ENCODE results near the gene RABGAP1L. TPM values are rescaled to one million over a fixed set of nuclear protein-coding genes. Genes with fewer than 3 reads are reported as not detected.

RABGAP1L gene
- total and polyA plus RNA-seq, 4 donors, result 4.8 to 53.5 (median 18.8) TPM

DNA sequence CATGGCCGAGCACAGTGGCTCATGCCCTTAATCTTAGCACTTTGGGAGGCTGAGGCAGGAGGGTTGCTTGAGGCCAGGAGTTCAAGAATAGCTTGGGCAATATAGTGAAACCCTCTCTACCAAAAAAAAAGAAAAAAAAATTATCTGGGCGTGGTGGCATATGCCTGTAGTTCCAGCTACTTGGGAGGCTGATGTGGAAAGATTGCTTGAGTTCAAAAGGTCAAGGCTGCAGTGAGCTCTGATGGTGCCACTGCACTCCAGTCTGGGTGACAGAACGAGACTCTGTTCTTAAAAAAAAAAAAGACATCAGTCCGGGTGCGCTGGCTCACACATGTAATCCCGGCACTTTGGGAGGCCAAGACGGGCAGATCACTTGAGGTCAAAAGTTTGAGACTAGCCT is 589.3 kb downstream of the RABGAP1L start:
- Histone ChIP-seq H3K9ac (ENCODE audit: low read depth in 1 of 2, low read length in 2 of 2) (no peak overlapping the region), H3K27me3 (ENCODE audit: control insufficient read depth in 4 of 4, insufficient read depth in 4 of 4, low read length in 3 of 4) (no peaks in the 10 kb centered on the region), H3K36me3 (ENCODE audit: control insufficient read depth in 4 of 4, insufficient read depth in 3 of 4, low read depth in 1 of 4, low read length in 3 of 4) (no peaks in the 10 kb centered on the region), H3K9me3 (ENCODE audit: control insufficient read depth in 4 of 4, low read length in 3 of 4) (no peaks in the 10 kb centered on the region), H3K4me1 (ENCODE audit: control insufficient read depth in 4 of 4, insufficient read depth in 4 of 4, low read length in 3 of 4) (peaks cover 0 to 3% (median 0%) of the 10 kb centered on the region in 4 donors), H3K27ac (ENCODE audit: low read depth in 1 of 2, low read length in 2 of 2) (no peak overlapping the region), H3K4me3 (ENCODE audit: low read depth in 1 of 3, low read length in 3 of 3) (no peak overlapping the region)
- TF ChIP-seq FOXA1 (IDR thresholded peaks at IDR 0.05) (no peak), TAF1 (conservative IDR thresholded peaks at IDR 0.05) (no peak)
- 92% methylated on average over 7 of the region's 7 CpGs for WGBS
- DNase-seq (ENCODE audit: low spot score), result no peak

DNA sequence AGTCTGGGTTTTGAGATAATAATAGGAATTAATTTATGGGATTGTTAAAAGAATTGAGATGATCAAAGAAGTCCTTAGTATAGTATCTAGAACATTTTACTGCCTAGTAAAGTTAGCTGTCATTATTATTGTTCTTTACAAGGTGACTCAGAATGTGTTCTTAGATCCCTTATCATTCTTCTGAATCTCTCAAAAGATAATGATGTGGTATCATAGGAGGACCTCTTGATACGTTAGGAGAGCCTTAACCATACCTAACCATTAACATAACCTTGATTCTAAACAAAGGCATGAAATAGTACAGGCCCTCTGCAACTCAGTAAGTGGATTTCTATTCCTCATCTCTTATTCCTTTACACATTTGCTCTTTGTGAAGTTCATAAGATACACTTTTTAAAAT is 593.8 kb downstream of the RABGAP1L start:
- no peak overlapping the region for H3K27ac ChIP-seq (ENCODE audit: low read depth in 1 of 2, low read length in 2 of 2)
- H3K9ac ChIP-seq (ENCODE audit: low read depth in 1 of 2, low read length in 2 of 2), result no peak overlapping the region
- H3K9me3 ChIP-seq (ENCODE audit: control insufficient read depth in 4 of 4, low read length in 3 of 4), result no peaks in the 10 kb centered on the region
- WGBS, result 93% methylated on average over 1 of the region's 1 CpG
- H3K36me3 ChIP-seq (ENCODE audit: control insufficient read depth in 4 of 4, insufficient read depth in 3 of 4, low read depth in 1 of 4, low read length in 3 of 4), result no peaks in the 10 kb centered on the region
- DNase-seq (ENCODE audit: low spot score), result no peak
- no peak overlapping the region for H3K4me3 ChIP-seq (ENCODE audit: low read depth in 1 of 3, low read length in 3 of 3)
- TF ChIP-seq HNF4G (IDR thresholded peaks at IDR 0.05) (no peak), TAF1 (conservative IDR thresholded peaks at IDR 0.05) (no peak), RAD21 (IDR thresholded peaks at IDR 0.05) (no peak), FOXA1 (IDR thresholded peaks at IDR 0.05) (no peak), EGR1 (IDR thresholded peaks at IDR 0.05; ENCODE audit: low read depth in 2 of 2) (no peak), SP1 (IDR thresholded peaks at IDR 0.05) (no peak), NR2F2 (IDR thresholded peaks at IDR 0.05) (no peak), RXRA (IDR thresholded peaks at IDR 0.05) (no peak), FOXA2 (IDR thresholded peaks at IDR 0.05) (no peak), JUND (IDR thresholded peaks at IDR 0.05) (no peak)
- TF ChIP-seq, protein P1, sequence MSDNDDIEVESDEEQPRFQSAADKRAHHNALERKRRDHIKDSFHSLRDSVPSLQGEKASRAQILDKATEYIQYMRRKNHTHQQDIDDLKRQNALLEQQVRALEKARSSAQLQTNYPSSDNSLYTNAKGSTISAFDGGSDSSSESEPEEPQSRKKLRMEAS (IDR thresholded peaks at IDR 0.05), result no peak
- TF ChIP-seq, protein P2, sequence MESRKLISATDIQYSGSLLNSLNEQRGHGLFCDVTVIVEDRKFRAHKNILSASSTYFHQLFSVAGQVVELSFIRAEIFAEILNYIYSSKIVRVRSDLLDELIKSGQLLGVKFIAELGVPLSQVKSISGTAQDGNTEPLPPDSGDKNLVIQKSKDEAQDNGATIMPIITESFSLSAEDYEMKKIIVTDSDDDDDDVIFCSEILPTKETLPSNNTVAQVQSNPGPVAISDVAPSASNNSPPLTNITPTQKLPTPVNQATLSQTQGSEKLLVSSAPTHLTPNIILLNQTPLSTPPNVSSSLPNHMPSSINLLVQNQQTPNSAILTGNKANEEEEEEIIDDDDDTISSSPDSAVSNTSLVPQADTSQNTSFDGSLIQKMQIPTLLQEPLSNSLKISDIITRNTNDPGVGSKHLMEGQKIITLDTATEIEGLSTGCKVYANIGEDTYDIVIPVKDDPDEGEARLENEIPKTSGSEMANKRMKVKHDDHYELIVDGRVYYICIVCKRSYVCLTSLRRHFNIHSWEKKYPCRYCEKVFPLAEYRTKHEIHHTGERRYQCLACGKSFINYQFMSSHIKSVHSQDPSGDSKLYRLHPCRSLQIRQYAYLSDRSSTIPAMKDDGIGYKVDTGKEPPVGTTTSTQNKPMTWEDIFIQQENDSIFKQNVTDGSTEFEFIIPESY (IDR thresholded peaks at IDR 0.05), result no peak
- TF ChIP-seq, protein P3, sequence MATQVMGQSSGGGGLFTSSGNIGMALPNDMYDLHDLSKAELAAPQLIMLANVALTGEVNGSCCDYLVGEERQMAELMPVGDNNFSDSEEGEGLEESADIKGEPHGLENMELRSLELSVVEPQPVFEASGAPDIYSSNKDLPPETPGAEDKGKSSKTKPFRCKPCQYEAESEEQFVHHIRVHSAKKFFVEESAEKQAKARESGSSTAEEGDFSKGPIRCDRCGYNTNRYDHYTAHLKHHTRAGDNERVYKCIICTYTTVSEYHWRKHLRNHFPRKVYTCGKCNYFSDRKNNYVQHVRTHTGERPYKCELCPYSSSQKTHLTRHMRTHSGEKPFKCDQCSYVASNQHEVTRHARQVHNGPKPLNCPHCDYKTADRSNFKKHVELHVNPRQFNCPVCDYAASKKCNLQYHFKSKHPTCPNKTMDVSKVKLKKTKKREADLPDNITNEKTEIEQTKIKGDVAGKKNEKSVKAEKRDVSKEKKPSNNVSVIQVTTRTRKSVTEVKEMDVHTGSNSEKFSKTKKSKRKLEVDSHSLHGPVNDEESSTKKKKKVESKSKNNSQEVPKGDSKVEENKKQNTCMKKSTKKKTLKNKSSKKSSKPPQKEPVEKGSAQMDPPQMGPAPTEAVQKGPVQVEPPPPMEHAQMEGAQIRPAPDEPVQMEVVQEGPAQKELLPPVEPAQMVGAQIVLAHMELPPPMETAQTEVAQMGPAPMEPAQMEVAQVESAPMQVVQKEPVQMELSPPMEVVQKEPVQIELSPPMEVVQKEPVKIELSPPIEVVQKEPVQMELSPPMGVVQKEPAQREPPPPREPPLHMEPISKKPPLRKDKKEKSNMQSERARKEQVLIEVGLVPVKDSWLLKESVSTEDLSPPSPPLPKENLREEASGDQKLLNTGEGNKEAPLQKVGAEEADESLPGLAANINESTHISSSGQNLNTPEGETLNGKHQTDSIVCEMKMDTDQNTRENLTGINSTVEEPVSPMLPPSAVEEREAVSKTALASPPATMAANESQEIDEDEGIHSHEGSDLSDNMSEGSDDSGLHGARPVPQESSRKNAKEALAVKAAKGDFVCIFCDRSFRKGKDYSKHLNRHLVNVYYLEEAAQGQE (IDR thresholded peaks at IDR 0.05), result no peak
- TF ChIP-seq, protein P4, sequence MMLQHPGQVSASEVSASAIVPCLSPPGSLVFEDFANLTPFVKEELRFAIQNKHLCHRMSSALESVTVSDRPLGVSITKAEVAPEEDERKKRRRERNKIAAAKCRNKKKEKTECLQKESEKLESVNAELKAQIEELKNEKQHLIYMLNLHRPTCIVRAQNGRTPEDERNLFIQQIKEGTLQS (IDR thresholded peaks at IDR 0.05), result no peak
- H3K4me1 ChIP-seq (ENCODE audit: control insufficient read depth in 4 of 4, insufficient read depth in 4 of 4, low read length in 3 of 4), result no peaks in the 10 kb centered on the region
- no peaks in the 10 kb centered on the region for H3K27me3 ChIP-seq (ENCODE audit: control insufficient read depth in 4 of 4, insufficient read depth in 4 of 4, low read length in 3 of 4)

DNA sequence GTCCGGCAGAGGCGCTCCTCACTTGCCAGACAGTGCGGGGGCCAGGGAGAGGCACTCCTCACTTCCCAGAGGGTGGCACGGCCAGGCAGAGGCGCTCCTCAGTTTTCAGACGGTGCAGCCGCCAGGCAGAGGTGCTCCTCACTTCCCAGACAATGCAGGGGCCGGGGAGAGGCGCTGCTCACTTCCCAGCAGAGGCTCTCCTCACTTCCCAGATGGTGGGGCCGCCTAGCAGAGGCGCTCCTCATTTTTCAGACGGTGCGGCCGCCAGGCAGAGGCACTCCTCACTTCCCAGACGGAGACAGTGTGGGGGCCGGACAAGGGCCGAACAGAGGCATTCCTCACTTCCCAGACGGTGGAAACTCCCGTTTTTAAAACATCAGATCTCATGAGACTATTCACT is 602.0 kb downstream of the RABGAP1L start:
- Histone ChIP-seq H3K9ac (ENCODE audit: low read depth in 1 of 2, low read length in 2 of 2) (no peak overlapping the region), H3K9me3 (ENCODE audit: control insufficient read depth in 4 of 4, low read length in 3 of 4) (no peaks in the 10 kb centered on the region), H3K27me3 (ENCODE audit: control insufficient read depth in 4 of 4, insufficient read depth in 4 of 4, low read length in 3 of 4) (no peaks in the 10 kb centered on the region), H3K27ac (ENCODE audit: low read depth in 1 of 2, low read length in 2 of 2) (no peak overlapping the region), H3K4me3 (ENCODE audit: low read depth in 1 of 3, low read length in 3 of 3) (no peak overlapping the region), H3K36me3 (ENCODE audit: control insufficient read depth in 4 of 4, insufficient read depth in 3 of 4, low read depth in 1 of 4, low read length in 3 of 4) (no peaks in the 10 kb centered on the region), H3K4me1 (ENCODE audit: control insufficient read depth in 4 of 4, insufficient read depth in 4 of 4, low read length in 3 of 4) (no peaks in the 10 kb centered on the region)
- DNase-seq (ENCODE audit: low spot score), result no peak
- WGBS, result 97% methylated on average over 19 of the region's 19 CpGs
- TF ChIP-seq FOXA1 (IDR thresholded peaks at IDR 0.05), result no peak
- no peak for TF ChIP-seq RAD21 (IDR thresholded peaks at IDR 0.05)
- no peak for TF ChIP-seq TAF1 (conservative IDR thresholded peaks at IDR 0.05)
- TF ChIP-seq JUND (IDR thresholded peaks at IDR 0.05), result no peak
- TF ChIP-seq, protein P2 (IDR thresholded peaks at IDR 0.05), result no peak
- TF ChIP-seq, protein P1 (IDR thresholded peaks at IDR 0.05), result no peak
- TF ChIP-seq EGR1 (IDR thresholded peaks at IDR 0.05; ENCODE audit: low read depth in 2 of 2), result no peak
- no peak for TF ChIP-seq YY1 (IDR thresholded peaks at IDR 0.05)
- no peak for TF ChIP-seq FOXA2 (IDR thresholded peaks at IDR 0.05)
- TF ChIP-seq RXRA (IDR thresholded peaks at IDR 0.05), result no peak
- TF ChIP-seq HNF4A (conservative IDR thresholded peaks at IDR 0.05), result no peak
- no peak for TF ChIP-seq HNF4G (IDR thresholded peaks at IDR 0.05)
- TF ChIP-seq NR2F2 (IDR thresholded peaks at IDR 0.05), result no peak

All from liver (tissue), 9 donors.